GM21576 (cell line): ENCODE data around the gene CHTF18.

Experiments
- ATAC-seq: cut with Tn5 transposase; IDR thresholded peaks from one replicate; pipeline ENCODE4 v1.9.1; 2021; ENCODE audit warnings: mild to moderate bottlenecking, moderate library complexity; ENCODE audit not compliant: unreplicated experiment

The CHTF18 gene

GRCh38 chr16:843771-844170, 55.4 kb downstream of the CHTF18 start:
- ATAC-seq, result no peak

GRCh38 chr16:844638-845350, 56.4 kb downstream of the CHTF18 start:
- no peak for ATAC-seq

GRCh38 chr16:845351-845745, 56.9 kb downstream of the CHTF18 start:
- no peak for ATAC-seq

- ATAC-seq, result no peak
These were observed 58.7 kb downstream of the CHTF18 start for GRCh38 chr16:847151-847550.
